SK-N-SH treated with all-trans-retinoic acid at 6 μM for 48 hours (cell line): Measurements from ENCODE around the gene JAM2.

Source experiments
- ARNTL ChIP-seq: fragments of 450-650 bp; formaldehyde crosslinking; IDR thresholded peaks from 2 replicates; pipeline ENCODE4 v1.5.0; 2020; ENCODE audit warnings: low read depth, mild to moderate bottlenecking, moderate library complexity, borderline replicate concordance
- CSDC2 ChIP-seq: fragments of 250-450 bp; sonication (Bioruptor Pico); IDR thresholded peaks from 2 replicates; pipeline ENCODE4 v1.5.0; 2020; ENCODE audit warnings: mild to moderate bottlenecking, moderate library complexity
- CSRNP3 ChIP-seq: fragments of 250-450 bp; sonication (Bioruptor Pico); IDR thresholded peaks from 2 replicates; pipeline ENCODE4 v1.5.1; 2021; ENCODE audit warnings: mild to moderate bottlenecking, moderate library complexity
- PATZ1 ChIP-seq: fragments of 250-450 bp; sonication (Bioruptor Pico); IDR thresholded peaks from 2 replicates; pipeline ENCODE4 v1.8.0; 2020; ENCODE audit warnings: mild to moderate bottlenecking, moderate library complexity, borderline replicate concordance
- POU6F1 ChIP-seq: fragments of 250-450 bp; sonication (Bioruptor Pico); IDR thresholded peaks from 2 replicates; pipeline ENCODE4 v1.8.0; 2021; ENCODE audit warnings: low read depth, mild to moderate bottlenecking, moderate library complexity, borderline replicate concordance
- RARB ChIP-seq: fragments of 250-450 bp; sonication (Bioruptor Pico); IDR thresholded peaks from 2 replicates; pipeline ENCODE4 v1.8.0; 2021; ENCODE audit warnings: mild to moderate bottlenecking, moderate library complexity
- TSHZ2 ChIP-seq: fragments of 250-450 bp; sonication (Bioruptor Pico); IDR thresholded peaks from 2 replicates; pipeline ENCODE4 v1.5.0; 2020; ENCODE audit warnings: mild to moderate bottlenecking, moderate library complexity
- ZC3H10 ChIP-seq: fragments of 250-450 bp; sonication (Bioruptor Pico); IDR thresholded peaks from 2 replicates; pipeline ENCODE4 v1.5.1; 2021; ENCODE audit warnings: mild to moderate bottlenecking, moderate library complexity
- ZFP3 ChIP-seq: fragments of 250-450 bp; sonication (Bioruptor Pico); IDR thresholded peaks from 2 replicates; pipeline ENCODE4 v1.5.0; 2020; ENCODE audit warnings: mild to moderate bottlenecking, moderate library complexity
- ZFP30 ChIP-seq: fragments of 450-650 bp; formaldehyde crosslinking; IDR thresholded peaks from 2 replicates; pipeline ENCODE4 v1.5.0; 2022; ENCODE audit warnings: mild to moderate bottlenecking, moderate library complexity
- ZNF565 ChIP-seq: fragments of 450-650 bp; formaldehyde crosslinking; conservative IDR thresholded peaks from 2 replicates; pipeline ENCODE4 v1.5.0; 2020; ENCODE audit warnings: low read depth, mild to moderate bottlenecking, moderate library complexity
- ZNF8 ChIP-seq: fragments of 450-650 bp; formaldehyde crosslinking; IDR thresholded peaks from 2 replicates; pipeline ENCODE4 v1.5.0; 2020; ENCODE audit warnings: mild to moderate bottlenecking, moderate library complexity

- TF ChIP-seq ZNF8 (CRISPR knock-in tag) (no peak), ARNTL (CRISPR knock-in tag) (no peak), POU6F1 (CRISPR knock-in tag) (no peak), ZFP30 (no peak), CSDC2 (no peak), PATZ1 (CRISPR knock-in tag) (no peak), TSHZ2 (no peak), ZNF565 (CRISPR knock-in tag) (no peak), CSRNP3 (CRISPR knock-in tag) (no peak), RARB (CRISPR knock-in tag) (no peak), ZC3H10 (CRISPR knock-in tag) (no peak), ZFP3 (CRISPR knock-in tag) (no peak)
Observed at GRCh38 chr21:25722631-25723030, 83.6 kb downstream of the JAM2 start.
